GM12874 (cell line): ENCODE results near the gene RASGEF1B.
A peak's percentile ranks its signal among the peaks of the same experiment; 100 is the strongest.

Source experiments
- TF ChIP-seq, protein P1 (sequence below): IDR thresholded peaks from 2 replicates; pipeline ENCODE4 v1.5.1; 2011; ENCODE audit warnings: low read depth, mild to moderate bottlenecking, control low read depth, low read length, moderate library complexity; ENCODE audit not compliant: insufficient read depth

Gene RASGEF1B

DNA sequence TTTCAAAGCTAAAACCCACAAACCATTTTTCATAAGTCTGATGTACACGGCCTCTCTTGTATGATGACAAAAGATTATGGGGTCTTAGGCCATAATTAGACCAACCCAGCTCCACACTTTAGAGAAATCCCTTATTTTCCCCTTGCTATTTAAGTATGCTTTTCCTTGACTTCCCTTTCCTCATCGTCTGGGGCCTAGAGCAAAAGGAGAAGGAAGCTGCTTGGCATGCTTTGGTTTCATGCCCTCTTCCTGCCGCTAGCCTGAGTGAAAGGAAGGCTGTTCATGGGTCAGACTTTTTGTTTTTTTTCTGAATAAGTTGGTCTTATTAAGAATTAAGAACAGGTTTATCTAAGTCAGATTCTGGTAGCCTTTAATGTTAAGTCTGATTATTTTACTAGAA lies 10.6 kb upstream of the RASGEF1B start:
- TF ChIP-seq, protein P1, sequence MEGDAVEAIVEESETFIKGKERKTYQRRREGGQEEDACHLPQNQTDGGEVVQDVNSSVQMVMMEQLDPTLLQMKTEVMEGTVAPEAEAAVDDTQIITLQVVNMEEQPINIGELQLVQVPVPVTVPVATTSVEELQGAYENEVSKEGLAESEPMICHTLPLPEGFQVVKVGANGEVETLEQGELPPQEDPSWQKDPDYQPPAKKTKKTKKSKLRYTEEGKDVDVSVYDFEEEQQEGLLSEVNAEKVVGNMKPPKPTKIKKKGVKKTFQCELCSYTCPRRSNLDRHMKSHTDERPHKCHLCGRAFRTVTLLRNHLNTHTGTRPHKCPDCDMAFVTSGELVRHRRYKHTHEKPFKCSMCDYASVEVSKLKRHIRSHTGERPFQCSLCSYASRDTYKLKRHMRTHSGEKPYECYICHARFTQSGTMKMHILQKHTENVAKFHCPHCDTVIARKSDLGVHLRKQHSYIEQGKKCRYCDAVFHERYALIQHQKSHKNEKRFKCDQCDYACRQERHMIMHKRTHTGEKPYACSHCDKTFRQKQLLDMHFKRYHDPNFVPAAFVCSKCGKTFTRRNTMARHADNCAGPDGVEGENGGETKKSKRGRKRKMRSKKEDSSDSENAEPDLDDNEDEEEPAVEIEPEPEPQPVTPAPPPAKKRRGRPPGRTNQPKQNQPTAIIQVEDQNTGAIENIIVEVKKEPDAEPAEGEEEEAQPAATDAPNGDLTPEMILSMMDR = no peak

DNA sequence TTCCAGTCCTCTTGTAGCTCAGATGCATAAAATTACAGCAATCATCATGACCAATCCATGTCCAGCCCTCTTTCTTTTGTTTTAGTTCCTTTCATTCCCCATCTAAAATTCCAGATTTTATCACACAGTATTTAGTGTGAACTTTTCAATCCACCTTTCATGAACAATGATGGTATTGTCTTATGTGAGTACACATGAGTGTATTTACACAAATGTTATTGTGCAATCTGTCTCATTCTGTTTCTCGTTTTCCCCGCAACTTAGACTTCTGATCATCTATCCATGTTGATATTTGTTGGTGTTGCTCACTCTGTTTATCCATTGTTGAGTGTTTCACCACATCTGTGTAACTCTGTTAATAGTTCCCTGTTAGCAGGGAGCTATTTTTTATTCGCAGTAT lies 9.4 kb upstream of the RASGEF1B start:
- TF ChIP-seq, protein P1 = no peak

DNA sequence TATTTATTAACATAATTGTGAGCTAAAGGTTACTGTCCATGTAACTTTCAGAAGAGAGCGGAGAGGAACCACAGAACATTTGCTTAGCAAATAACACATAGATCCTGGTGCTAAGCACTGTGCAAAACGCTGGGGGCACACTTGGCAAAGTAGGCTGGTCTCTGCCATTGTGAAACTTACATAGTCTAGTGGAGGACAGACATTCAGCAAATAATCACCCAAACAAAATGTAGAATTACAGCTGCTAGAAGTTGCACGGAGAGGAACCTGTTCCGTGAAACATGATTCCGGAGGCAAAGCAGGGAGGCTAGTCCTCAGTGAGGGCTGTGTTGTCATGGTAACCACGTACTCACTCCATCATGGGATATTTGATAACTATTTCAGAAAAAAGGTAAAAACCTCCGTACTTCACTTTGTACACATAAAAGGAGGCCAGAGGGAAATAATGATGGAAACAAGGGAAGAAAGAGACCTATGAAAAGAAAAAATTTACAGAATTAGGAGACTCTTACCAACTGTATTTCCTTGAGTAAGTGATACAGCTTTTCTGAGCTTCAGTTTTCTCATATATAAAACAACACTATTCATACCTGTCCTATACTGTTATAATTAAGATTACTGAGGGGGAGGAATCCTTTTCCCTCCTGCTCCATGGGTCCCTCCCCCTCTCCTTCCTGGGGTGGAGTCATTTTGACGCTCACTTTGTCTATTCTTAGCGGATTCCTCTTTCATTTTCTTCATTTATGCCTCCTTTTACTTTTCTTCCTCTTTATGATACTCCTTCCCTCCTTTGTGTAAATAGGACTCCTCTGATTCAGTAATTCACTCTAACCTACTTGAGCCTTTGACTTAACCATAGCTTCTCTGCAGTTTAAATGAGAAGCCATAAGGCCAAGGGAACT lies 825 bp upstream of the RASGEF1B start:
- TF ChIP-seq, protein P1 = peak; percentile 30; the same call in 1 of the 2 replicates

DNA sequence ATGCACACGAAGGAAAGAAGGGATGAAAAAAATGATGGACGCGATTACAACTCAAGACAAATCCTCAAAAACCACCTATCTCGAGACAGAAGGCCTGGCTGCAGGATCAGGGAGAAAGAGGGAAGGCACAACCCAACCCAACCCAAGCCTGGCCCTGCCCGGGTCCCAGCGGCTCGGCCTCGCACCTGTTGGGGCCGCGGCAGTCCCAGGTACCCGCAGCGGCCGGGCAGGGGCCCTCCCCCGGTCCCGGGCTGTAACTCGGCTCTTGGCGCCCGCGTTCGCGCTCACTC lies 464 bp downstream of the RASGEF1B start:
- TF ChIP-seq, protein P1 = no peak

DNA sequence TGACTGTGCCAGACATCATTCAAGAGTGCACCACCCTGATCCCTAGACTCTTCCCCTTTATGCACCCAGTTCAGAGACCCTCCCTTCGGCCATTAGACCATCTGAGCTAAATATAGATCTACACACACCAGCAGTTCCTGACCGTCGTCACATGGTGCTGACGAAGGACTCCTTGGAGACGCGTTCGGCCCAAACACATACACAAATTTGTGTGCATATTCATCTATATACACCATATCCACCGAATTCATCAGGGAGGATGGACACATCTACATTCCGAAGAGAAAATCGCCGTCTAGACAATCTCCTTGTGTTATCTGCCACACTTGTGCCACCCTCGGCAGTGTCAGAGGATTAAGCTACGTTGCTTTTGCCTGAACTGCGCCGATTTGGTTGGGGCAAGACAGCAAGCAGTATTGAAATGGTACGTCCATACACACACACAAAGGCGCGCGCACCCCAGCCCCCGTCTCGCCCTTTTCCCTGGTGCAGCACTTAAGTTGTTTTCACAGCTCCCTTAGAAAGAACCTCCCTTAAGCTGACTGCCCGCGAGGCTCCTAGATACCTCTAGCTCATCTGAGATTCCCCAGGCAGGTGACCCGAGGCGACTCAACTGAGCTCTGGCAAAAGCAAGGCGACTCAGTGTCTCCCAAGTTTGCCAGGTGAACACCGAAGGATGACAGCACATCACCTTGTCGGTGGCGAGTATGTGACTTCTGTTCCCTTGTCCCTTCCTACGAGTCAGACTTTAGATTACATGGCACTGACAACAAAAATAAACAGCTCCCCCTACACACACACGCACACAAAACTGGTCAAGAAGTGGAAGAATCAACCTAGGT lies 1.0 kb downstream of the RASGEF1B start:
- TF ChIP-seq, protein P1 = no peak

DNA sequence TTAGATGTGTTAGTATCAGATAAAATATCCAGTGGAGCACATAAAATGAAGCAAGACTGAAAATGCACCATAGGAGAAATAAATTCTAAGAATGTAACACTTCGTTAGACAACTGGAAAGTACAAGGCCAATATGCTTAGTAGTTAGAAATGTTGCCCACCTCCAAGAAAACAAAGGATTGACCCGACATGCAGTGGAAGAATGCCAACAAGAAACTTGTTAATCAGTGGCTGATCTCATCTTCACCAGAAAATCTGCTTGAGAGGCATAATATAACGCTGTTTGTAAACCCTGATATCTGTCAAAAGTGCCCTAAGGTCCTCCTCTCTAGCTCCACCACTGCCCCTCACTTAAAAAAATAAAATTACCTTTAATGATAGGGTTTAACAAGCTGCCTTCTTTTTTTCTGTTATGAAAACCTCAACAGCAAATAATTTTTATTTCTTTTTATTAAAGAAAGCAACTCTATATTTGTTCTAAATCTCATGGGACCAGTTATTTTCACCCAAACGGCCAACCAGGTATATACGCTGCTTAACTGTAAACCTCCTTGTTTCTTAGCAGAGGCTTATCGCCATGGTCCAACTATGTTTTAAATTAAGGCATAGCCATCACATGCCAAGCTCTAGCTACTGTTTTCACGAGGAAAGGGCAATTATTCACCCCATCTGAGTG lies 1.8 kb downstream of the RASGEF1B start:
- TF ChIP-seq, protein P1 = no peak

DNA sequence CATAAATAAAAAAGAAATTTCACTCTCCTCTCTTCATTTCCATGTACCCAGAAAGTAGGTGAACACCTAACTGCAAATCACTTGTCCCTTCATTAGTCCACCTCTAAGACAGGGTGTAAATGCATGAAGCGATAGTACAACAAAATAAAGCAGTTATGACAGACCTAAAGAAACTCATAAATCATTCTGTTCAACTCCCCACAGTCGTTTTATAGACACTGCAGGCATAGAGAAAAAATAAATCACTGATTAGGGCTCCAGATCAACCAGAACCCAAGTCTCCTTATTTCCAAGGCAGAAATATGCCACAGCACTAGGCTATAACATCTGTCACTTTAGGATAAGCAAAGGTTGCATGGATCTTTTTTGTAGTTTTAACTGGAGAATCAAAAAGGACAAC lies 3.0 kb downstream of the RASGEF1B start:
- TF ChIP-seq, protein P1 = no peak
